Fibroblast of skin of right quadriceps (primary cell): ENCODE measurements around the gene SYP.
"Not testable (repeated sequence)": the region's sequence is repeated elsewhere in the genome, so short reads cannot be mapped to it uniquely, and the experiment has no call there.

Source experiments
- DNase-seq: peaks from one replicate; pipeline ENCODE4 v3.0.0-alpha.2; 2013

SYP gene

GRCh38 chrX:49165901-49166881 is 33.8 kb downstream of the SYP start:
- DNase-seq: peak; percentile 55

GRCh38 chrX:49164589-49165360 is 35.2 kb downstream of the SYP start:
- no peak for DNase-seq

DNA sequence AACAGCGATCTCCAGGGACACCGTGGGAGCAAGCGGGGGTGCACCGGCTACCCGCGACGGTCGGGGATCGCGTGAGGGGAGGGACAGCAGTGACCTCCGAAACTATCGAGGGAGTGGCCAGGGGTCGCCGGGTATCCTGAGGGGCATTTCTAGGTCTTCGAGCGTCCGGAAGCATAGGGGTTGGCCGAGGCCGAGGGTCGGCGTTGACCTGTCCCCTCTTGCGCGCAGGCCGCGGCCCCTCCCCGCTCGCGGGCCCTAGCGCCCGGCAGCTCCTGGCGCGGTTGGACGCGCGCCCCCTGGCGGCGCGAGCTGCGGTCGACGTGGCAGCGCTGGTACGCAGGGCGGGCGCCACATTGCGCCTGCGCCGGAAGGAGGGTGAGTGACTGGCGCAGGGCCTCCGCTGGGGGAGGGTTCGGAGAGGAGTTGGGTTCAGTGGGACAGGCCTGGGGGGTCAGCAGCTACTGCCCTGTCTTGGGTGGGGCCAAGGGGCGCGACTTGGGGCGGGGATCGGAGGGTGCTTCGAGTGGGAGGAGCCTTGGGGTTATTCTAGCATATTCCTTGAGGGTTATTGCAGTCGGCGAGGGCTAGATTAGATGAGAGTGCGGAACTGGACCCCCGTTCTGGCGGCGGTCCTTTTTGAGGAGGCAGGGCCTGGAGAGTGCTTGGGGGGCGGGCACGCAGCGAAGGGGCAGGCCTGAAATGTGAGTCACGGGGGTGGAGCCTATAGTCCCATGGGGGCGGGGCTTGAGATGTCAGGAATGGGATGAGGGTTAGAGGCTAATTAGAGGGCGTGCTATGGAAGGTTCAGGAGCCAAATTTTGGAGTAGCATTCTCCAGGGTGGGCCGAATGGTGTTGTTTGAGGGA is 36.2 kb downstream of the SYP start:
- peak; percentile 75 for DNase-seq

DNA sequence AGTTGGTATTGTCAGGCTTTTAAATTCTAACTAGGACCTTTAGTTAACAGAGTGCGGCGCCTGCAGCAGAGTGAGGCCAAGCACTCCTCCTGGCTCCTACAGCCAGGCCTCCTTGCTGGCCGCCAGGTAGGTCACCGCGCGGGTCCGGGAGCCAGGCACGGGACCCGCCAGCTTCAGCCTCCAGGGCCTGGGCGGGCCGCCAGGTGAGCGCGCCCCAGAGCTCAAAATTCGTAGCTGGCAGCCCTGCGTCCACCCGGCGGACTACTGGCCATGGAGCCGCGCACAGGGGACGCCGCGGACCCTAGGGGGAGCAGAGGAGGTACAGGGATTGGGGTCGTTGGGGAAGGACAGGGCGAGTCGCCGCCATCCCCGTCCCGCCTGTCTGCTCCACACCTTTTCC is 37.4 kb downstream of the SYP start, which contains the start of gene MAGIX:
Gene MAGIX (plus strand): TSS at position 139 of the 400 bp plus-strand sequence. CDS start 132 bp downstream, at position 271.
- DNase-seq: no peak

GRCh38 chrX:49161632-49162031 is 38.4 kb downstream of the SYP start:
- no peak for DNase-seq

DNA sequence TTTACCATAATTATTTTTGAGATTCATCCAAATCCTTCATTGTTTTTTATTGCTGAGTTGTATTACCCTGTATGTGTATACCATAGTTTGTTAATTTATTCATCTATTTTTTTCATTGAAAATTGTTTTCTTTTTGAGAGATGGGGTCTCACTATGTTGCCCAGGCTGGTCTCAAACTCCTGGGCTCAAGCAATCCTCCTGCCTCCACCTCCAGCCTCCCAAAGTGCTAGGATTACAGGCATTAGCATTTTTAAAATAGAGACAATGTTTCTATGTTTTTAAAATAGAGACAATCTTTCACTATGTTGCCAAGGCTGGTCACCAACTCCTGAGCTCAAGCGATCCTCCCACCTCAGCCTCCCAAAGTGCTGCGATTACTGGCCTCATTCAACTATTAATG is 39.1 kb downstream of the SYP start:
- DNase-seq: no peak

DNA sequence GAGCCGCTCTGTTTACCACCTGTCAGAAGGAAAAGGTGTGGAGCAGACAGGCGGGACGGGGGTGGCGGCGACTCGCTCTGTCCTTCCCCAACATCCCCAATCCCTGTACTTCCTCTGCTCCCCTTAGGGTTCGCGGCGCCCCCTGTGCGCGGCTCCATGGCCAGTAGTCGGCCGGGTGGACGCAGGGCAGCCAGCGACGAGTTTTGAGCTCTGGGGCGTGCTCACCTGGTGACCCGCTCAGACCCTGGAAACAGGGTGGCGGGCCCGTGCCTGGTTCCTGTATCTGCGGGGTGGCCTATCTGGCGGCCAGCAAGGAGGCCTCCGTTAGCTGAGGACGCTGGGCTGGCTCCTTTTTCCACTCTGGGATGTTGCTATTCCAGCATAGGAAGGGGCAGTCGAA is 42.8 kb downstream of the SYP start:
- DNase-seq: no peak

DNA sequence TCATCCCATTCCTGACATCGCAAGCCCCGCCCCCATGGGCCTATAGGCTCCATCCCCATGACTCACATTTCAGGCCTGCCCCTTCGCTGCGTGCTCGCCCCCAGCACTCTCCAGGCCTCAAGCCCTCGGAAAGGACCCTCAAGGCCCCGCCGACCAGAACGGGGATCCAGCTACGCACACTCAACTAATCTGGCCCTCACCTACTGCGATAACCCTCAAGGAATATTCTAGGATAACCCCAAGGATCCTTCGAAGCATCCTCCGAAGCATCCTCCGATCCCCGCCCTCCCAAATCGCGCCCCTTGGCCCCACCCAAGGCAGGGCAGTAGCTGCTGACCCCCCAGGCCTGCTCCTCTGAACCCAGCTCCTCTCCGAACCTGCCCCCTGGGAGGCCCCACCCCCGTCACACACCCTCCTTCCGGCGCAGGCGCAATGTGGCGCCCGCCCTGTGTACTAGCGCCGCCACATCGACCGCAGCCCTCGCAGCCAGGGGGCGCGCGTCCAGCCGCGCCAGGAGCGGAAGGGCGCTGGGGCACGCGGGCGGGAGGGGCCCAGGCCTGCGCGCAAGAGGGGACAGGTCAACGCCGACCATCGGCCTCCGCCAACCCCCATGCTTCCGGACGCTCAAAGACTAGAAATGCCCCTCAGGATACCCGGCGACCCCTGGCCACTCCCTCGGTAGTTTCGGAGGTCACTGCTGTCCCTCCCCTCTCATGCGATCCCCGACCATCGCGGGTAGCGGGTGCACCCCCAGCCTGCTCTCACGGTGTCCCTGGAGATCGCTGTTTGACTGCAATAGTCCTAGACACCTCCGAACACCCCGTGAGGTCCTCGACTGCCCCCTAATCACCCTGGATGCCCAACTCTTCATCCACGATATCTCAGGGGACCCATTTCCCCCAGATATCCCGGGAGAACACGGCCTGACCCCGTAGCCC is 43.8 kb downstream of the SYP start:
- DNase-seq: peak; percentile 91

- DNase-seq: peak; percentile 75
These were observed 44.6 kb downstream of the SYP start for GRCh38 chrX:49155243-49155899.

- no peak for DNase-seq
These were observed 46.5 kb downstream of the SYP start for GRCh38 chrX:49153467-49153866.

GRCh38 chrX:49149291-49149690 is 50.7 kb downstream of the SYP start:
- not testable (repeated sequence) for DNase-seq

GRCh38 chrX:49148390-49149100 is 51.4 kb downstream of the SYP start:
- DNase-seq: not testable (repeated sequence)

DNA sequence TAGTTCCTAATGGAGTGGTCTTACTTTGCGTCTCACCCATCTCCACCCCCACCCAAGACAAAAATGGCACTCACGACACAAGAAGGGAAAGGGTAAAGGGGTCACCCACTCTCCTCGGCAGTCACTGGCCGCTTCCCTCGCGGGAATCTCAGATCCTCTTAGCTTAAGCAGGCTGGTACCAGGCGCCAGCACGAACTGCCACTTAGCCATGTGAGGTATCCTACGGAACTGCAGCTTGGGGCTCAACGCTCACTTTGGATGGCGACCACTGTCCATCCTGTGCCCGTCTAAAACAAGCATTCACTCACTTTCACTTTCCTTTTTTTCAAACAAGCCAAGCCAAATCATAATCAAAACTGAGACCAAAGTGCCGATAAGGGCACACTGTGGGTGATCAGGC is 52.1 kb downstream of the SYP start:
- no peak for DNase-seq

DNA sequence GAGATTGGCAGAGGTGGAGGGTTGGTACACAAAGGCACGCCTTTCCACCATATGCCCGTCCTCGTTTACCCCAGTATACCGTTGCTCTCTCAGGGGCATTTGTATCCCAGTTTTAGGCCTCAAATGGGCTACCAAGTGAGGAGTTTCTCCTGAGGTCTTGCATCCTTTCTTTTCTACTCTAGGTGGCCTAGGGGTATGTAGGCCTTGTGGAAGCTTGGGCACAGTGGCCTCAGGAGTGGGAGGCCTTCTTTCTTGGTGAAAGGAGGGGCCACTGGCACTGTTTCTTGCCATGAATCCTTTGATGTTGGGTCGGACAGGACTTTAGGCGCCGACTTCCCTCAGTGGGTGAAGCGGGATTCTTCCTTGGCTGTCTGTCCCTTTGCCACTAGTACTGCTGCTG is 52.7 kb downstream of the SYP start:
- DNase-seq: no peak

- not testable (repeated sequence) for DNase-seq
These were observed 56.8 kb downstream of the SYP start for GRCh38 chrX:49143154-49143553.

GRCh38 chrX:49142264-49142663 is 57.7 kb downstream of the SYP start:
- not testable (repeated sequence) for DNase-seq

- no peak for DNase-seq
These were observed 60.3 kb downstream of the SYP start for GRCh38 chrX:49139713-49140112.
